Hepatocyte (in vitro differentiated cells): ENCODE results near the gene GPR39.

Experiments used
- CTCF ChIP-seq: fragments of 200-600 bp; sonication (generic); IDR thresholded peaks from 2 replicates; pipeline ENCODE4 v1.5.1; 2016; ENCODE audit warnings: antibody characterized with exemption, mild to moderate bottlenecking; ENCODE audit not compliant: poor library complexity
- EZH2 ChIP-seq: fragments of 200-600 bp; sonication (generic); IDR thresholded peaks from 2 replicates; pipeline ENCODE4 v1.6.1; 2016; ENCODE audit warnings: antibody characterized with exemption, mild to moderate bottlenecking, borderline replicate concordance

DNA sequence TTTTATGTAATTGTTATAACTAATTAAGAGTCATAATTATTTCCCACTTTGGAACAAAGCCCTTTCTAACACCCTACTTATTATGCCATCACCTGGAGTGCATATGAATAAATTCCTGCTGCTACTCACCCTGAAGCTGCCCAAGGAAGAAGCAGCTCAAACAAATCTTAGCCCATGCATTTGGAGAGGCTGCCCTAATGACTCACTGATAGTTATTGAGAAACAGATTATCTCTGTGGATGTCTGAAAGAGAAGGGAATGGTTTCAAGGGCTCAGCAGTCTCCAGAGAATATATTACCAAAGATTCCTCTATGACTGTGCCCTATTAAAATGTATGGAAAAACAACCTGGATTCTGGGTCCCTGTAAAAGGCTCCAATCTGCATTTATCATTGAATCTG, 81.0 kb downstream of the GPR39 start:
- no peak for TF ChIP-seq CTCF
- TF ChIP-seq EZH2, result no peak
